ENCODE data around the gene PTPN11.
"Not testable (repeated sequence)": the region's sequence is repeated elsewhere in the genome, so short reads cannot be mapped to it uniquely, and the experiment has no call there.

Gene PTPN11

GRCh38 chr12:112418608-112419296 is at the start of gene PTPN11:
PTPN11 (plus strand) TSS chr12:112418947; CDS start chr12:112419112, 165 bp downstream.
- peak; percentile 98 for DNase-seq

- no peak for DNase-seq
Observed at GRCh38 chr12:112370199-112370598, 48.5 kb upstream of the PTPN11 start.

- no peak for DNase-seq
Observed at GRCh38 chr12:112370868-112371510, 47.8 kb upstream of the PTPN11 start.

- DNase-seq = no peak
Observed at GRCh38 chr12:112374166-112374740, 44.5 kb upstream of the PTPN11 start.

GRCh38 chr12:112375105-112375504 is 43.6 kb upstream of the PTPN11 start:
- DNase-seq = no peak

GRCh38 chr12:112380663-112381405 is 37.9 kb upstream of the PTPN11 start:
- no peak for DNase-seq

GRCh38 chr12:112381406-112381882 is 37.3 kb upstream of the PTPN11 start:
- no peak for DNase-seq

- DNase-seq = peak; percentile 97
Observed at GRCh38 chr12:112381883-112382796, 36.6 kb upstream of the PTPN11 start, which contains the start of gene HECTD4. HECTD4 (minus strand) TSS chr12:112382431; CDS start chr12:112382128, 303 bp downstream.

- DNase-seq = no peak
Observed at GRCh38 chr12:112382866-112383265, 35.9 kb upstream of the PTPN11 start.

- DNase-seq = no peak
Observed at GRCh38 chr12:112386726-112387125, 32.0 kb upstream of the PTPN11 start.

- DNase-seq = no peak
Observed at GRCh38 chr12:112389228-112389627, 29.5 kb upstream of the PTPN11 start.

- not testable (repeated sequence) for DNase-seq
Observed at GRCh38 chr12:112389922-112390654, 28.7 kb upstream of the PTPN11 start.

GRCh38 chr12:112393328-112393727 is 25.4 kb upstream of the PTPN11 start:
- no peak for DNase-seq

- no peak for DNase-seq
Observed at GRCh38 chr12:112401054-112401453, 17.7 kb upstream of the PTPN11 start.

GRCh38 chr12:112401903-112402498 is 16.7 kb upstream of the PTPN11 start:
- DNase-seq = no peak

- DNase-seq = no peak
Observed at GRCh38 chr12:112406519-112407488, 11.9 kb upstream of the PTPN11 start.

- not testable (repeated sequence) for DNase-seq
Observed at GRCh38 chr12:112407683-112408082, 11.1 kb upstream of the PTPN11 start.

GRCh38 chr12:112408621-112409020 is 10.1 kb upstream of the PTPN11 start:
- DNase-seq = no peak

GRCh38 chr12:112409064-112409905 is 9.5 kb upstream of the PTPN11 start, which contains the start of gene RPL6:
RPL6 (minus strand) TSS chr12:112409605; CDS start chr12:112408656, 949 bp downstream.
- peak; percentile 95 for DNase-seq
